HG03045 (cell line): ENCODE results near the gene ERC1.

Experiments used
- ATAC-seq: cut with Tn5 transposase; IDR thresholded peaks from one replicate; pipeline ENCODE4 v1.9.1; 2021; ENCODE audit warnings: mild to moderate bottlenecking, moderate library complexity; ENCODE audit not compliant: unreplicated experiment

Gene ERC1

GRCh38 chr12:1500095-1500801, 509.2 kb downstream of the ERC1 start:
- no peak for ATAC-seq

DNA sequence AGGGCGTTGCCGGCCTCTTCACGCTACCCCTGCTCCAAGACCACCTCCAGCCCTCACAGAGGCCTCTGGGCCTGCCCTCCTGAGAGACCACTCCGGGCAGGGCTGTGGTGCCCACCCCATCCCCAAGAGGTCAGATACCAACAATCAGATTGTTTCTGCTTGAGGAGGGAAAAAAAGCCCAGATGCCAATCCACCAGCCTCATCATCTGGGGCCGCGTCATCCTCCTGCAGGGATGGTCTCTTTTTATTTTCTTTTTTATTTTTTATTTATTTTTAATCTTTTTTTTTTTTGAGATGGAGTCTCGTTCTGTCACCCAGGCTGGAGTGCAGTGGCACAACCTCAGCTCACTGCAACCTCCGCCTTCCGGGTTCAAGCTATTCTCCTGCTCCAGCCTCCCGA, 510.0 kb downstream of the ERC1 start:
- no peak for ATAC-seq

DNA sequence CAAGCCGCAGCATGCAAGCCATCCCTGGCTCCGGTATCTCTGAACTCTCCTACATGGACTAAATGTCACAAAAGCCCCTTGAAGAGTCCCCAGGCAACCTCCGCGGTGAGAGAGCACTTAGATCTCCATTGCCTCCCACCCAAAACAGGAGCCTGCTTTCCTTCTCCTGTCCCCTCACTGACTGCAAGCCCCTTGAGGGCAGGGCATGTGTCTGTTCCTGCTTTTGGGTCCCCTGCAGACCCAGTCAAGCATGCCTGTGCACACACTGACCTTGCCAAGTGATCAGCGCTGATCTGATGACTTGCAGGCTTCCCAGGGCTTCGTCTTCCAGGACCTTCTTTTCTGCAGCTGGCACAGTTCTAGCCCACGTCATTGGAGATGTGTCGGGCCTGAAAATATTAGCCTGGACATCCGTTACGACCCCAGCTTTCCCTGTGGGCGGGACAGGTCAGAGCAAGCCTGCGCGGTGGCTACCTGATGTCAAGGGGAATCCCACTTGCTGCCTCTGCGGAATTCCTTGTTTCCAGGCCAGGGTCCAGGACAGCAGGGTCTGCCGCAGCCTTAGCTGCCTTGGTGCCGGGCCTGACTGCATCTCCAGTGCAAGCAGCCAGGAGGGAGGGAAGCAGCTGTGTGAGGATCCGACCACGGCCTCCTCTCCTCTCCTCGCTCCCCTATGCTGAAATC, 510.8 kb downstream of the ERC1 start:
- ATAC-seq, result no peak

GRCh38 chr12:1502379-1502720, 511.3 kb downstream of the ERC1 start:
- no peak for ATAC-seq

DNA sequence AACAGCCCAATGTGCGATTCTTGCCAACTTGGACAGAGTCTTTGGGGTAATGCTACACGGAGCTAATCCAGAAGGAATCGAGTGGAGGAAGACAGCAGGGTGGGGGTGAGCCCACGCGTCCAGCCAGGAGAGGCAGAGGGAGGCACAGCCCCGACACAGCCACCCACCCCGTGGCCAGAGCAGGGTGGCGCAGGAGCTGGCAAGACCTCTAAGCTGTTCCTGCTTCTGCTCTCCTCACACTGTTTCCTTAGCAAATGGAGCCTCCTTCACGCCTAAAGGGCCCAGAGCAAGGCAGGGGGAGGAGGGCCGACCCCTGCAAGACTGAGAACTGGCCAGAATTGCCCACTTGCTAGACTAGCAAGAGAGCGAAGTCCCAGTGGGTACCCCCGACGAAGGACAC, 511.8 kb downstream of the ERC1 start:
- no peak for ATAC-seq

DNA sequence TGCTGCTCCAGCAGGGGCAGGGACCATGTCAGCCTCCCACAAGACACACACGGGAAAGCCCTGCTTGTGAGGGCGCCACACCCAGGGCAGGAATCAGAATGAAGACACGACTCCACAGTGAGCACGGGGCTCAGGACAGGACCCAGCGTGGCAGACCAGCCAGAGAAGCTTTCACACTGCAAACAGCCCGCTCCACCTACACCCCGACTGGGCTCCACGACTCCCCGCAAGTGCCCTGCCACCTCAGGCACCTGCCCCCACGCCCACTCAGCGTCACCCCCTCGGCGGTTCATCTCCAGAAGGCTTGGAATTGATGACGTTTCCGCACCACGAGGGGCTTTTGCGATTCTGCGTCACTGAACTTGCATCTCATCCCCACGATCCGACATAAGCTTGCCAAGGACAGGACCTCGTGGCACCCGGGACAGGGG, 512.3 kb downstream of the ERC1 start:
- no peak for ATAC-seq

- ATAC-seq, result no peak
Observed at GRCh38 chr12:1504304-1504894, 513.4 kb downstream of the ERC1 start.

DNA sequence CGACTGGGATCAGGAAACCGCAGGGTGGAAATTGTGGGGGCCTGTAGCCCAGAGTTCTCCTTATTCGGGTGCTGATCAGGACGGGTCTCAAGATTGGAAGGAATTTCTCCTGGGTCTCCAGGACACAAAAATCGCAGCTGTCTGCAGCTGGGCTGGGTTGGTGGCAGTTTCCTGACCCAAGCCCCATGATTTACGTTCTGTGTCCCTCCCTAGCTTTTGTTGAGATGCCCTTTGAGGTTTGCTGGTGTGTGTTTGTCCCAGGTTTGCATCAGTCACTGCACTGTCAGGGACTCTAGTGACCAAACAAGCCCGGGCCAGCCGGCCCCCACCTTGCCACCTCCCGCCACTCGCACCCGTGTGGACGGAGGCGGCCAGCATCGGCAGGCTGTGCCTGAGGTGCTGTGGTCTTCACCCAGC, 513.9 kb downstream of the ERC1 start:
- no peak for ATAC-seq

DNA sequence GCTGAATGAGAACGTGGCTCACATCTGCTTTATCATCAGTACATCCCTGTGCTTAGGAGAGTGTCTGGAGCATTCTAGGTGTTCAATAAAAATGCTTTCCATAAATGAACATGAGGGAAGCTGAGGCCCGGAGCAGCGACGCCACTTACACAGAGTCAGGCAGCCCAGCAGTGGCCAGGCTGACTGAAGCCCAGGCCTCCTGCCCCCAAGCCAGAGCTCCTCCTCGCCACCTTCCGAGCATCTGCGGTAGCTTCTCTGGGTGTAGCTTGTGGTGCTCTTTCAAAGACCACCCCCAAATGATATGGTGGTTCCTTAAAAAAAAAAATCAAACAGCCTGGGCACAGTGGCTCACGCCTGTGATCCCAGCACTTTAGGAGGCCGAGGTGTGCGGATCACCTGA, 514.6 kb downstream of the ERC1 start:
- no peak for ATAC-seq

DNA sequence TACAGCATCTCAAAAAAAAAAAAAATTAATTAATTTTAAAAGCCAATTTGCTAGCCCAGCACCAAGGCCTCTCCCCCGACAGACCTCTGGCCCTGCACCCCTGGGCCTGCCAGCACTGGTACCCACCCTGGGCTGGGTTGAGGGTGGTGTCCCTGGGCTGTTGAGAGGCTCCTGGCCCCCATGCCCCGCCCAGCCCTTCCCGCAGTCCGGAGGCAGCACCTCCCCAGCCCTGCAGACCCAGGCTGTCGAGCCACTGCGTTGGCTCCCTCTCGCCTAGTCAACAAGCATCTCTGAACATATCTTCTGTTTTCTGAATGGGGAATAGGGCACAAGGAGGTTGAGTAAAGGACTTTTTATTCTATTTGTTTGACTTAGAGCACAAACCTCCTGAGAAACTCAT, 516.3 kb downstream of the ERC1 start:
- ATAC-seq, result no peak

- no peak for ATAC-seq
Observed at GRCh38 chr12:1509413-1510052, 518.5 kb downstream of the ERC1 start.

DNA sequence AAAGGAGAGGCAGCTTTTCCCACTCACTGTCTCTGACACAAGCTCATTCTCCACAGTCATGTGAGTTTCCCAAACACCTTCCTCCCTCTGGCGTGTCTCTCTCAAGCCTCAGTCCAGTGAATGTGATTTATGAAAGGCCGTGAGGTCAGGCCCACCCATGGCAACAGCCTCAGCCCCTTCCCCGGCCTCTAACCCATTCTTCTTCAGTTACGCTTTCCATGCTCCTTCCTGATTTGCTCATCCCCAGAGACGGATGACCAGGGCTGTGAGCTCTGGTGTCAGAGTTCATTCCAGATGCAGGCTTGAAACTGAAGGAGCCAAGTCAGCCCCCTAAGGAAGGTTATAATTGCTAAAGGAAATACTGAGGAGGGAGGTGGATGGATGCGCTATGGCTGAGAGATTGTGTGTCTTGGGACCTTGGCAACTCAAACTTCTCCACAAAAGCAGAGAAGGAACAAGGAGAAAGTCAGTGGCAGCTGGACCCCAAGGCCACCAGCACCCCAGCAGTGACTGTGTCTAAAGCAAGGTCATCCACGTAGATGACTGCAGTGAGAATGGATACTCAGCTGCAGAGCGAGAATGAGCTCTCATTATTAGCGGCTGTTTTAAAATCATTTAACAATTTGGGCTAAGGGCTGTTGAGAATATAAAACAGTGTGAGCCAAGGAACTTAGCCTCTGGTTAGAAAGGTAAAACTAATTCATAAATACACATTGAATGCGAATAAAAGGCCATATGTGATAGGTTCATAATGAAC, 519.2 kb downstream of the ERC1 start:
- no peak for ATAC-seq

GRCh38 chr12:1515010-1515409, 524.0 kb downstream of the ERC1 start:
- ATAC-seq, result no peak

- no peak for ATAC-seq
Observed at GRCh38 chr12:1515428-1515827, 524.4 kb downstream of the ERC1 start.

GRCh38 chr12:1517007-1517406, 526.0 kb downstream of the ERC1 start:
- no peak for ATAC-seq

DNA sequence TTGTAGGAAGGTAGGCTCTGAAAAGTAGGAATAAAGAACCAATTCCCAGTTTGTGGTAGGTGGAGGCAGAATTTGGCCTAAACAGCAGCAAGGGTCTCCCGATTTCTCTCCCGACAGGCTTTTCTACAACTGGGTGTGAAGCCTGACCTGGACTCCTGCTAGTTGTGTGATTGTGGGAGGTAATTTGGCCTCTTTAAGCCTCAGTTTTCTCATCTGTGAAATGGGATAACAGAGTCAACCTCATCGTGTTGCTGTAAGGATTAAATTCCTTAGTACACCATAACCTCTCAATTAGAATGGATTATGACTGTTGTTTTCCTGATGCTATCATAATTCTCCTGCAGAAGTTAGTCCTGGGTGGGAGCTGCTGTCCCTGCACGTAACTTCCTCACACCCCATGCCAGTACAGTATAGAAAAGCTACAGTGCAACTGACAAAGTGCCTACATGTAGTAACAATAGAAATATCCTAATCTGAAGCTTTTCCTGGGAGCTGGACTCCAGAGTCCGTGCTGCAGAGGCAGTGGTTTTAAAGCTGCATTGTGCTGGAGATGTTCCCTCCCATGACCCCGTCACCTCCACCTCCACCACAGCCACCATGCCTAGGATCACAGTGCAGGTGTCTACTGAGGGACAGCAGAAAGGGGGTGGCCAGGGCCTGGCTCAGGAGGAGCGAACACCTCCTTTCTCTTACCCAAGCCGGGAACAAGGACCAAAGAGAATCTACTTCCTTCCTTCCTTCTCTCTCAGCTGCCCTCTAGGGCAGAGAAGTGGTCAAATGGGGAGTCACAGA, 526.9 kb downstream of the ERC1 start:
- no peak for ATAC-seq

DNA sequence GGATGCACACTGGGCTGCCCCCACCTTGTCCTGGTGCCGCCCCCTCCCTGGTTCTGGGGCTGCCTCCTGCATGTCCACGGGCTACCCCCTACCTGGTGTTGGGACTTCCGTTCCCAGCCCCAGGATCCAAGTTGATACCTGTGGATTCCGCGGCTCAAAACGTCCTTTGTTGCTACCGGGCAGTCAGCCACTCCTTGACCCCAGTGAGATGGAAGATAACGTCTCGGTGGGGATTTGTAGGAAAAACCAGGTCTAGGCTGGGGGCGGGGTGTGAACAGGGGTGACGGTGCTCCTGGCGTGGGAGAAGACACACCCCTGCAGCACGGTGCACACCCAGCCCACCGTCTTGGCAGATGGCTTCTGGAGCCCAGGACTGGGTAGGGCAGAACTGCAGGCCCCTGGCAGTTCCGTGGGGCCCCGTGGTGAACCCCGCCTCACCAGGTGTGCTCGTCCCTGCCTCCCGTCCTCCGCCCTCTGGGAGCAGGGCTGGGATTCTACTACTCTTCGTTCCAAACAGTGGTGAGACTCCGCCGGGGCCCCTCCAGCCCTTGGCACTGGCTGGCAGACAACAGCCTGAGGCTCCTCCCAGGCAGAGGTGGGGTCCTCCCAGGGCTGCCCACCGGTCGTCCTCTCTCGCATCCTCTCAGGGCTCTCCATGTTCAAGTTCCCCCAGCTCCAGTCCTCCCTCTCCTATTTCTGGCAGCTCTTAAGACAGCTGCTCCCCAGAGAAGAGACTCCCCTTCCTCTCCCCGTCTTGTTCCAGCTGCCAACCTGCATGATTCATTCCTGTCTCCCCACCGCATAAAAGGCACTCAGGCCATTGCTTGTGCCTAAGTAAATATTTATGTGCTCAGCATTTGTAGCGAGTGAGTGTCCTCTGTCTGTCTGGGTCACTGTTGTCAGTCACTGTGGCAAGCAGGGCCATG, 527.8 kb downstream of the ERC1 start:
- ATAC-seq, result no peak

DNA sequence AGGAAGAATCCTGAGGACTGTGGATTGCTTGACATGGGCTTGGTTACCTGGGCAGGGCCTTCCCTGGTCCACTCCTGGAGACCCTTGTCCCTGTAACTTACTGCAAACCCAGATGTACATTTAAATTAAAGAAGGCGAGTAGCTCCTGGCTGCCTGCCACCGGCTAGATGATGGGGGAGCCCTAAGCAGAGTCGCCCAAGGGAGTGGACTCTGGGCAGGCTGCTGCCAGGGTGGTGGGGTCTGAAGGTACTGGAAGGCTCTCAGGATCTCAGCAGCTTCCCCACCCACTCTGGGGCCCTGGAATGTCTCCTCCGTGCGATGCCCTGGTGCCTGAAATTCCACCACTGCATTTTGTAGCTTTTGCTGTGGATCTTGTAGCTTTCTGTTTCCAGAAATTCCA, 528.6 kb downstream of the ERC1 start:
- ATAC-seq, result no peak

DNA sequence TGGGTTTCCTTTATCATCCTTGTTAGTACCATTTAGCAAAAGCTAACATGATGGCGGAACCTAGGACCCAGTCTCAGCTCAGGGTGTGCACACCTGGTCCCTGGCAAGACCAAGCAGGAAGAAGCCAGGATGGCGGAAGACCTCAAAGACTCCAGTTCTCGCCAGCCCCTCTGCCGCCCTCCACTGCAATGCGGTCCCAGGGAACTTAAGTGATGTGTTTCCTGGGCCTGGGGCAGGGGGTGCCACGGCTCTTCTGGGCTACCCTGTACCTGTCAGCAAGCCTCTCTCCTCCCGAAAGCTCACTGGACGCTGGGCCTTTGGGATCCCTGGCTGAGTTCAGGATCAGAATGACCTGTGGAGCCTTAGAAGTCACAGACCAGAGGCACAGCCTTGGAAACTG, 532.0 kb downstream of the ERC1 start:
- ATAC-seq, result no peak
